Gastrocnemius medialis (tissue), 4 donors: Measurements from ENCODE around the gene NME8.

ENCODE experiments used
- CTCF ChIP-seq, 5 experiments: fragments of 450-650 bp in 3 of 5; fragments of 200-600 bp in 2 of 5; sonication (generic) in 2 of 5; IDR thresholded peaks in 4 of 5; conservative IDR thresholded peaks in 1 of 5; 1 replicate in 4 of 5; 2 replicates in 1 of 5; pipeline ENCODE4 v1.5.1; 2016 to 2019; ENCODE audit warnings: antibody characterized with exemption in 5 of 5, mild to moderate bottlenecking in 3 of 5, moderate library complexity in 3 of 5
- POLR2A ChIP-seq, 2 donors: fragments of 450-650 bp; IDR thresholded peaks; one replicate each; pipeline ENCODE4 v1.6.1; 2017; ENCODE audit warnings: antibody characterized with exemption in 2 of 2, mild to moderate bottlenecking in 2 of 2, moderate library complexity in 2 of 2

DNA sequence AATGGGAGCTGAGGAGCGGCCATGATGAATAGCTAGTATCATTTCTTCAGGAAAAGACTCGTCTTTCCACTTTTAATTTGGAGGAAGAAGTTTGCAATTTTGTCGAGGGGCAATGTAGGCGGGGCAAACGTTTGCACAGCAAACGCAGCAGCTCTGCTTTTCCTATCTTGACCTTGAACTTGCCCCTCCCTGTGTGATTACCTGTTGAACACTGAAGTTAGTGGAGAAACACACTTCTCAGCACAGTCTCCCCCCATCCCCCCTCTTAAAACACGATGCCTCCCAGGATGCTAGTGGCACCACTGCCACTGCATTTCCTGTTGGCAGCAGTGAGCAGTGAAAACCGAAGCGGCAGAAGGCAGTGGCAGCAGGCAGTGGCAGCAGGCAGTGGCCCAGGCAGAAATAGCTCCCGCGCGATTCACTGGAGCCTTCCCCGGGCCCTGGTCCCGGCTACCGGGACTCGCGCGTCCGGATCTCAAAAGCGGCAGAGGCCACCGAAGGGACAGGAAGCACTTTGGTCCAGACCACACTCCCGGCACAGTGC, 72.0 kb downstream of the NME8 start, which contains the start of gene EPDR1:
- TF ChIP-seq CTCF (IDR thresholded peaks at IDR 0.05 in 4 of 5, conservative IDR thresholded peaks at IDR 0.05 in 1 of 5) (peak in 3 of 5 experiments; percentile 11 to 43 (median 34)), POLR2A (IDR thresholded peaks at IDR 0.05) (peak in 1 of 2 donors; percentile 25)
